ENCODE results near the gene PTGFRN.

Gene PTGFRN

DNA sequence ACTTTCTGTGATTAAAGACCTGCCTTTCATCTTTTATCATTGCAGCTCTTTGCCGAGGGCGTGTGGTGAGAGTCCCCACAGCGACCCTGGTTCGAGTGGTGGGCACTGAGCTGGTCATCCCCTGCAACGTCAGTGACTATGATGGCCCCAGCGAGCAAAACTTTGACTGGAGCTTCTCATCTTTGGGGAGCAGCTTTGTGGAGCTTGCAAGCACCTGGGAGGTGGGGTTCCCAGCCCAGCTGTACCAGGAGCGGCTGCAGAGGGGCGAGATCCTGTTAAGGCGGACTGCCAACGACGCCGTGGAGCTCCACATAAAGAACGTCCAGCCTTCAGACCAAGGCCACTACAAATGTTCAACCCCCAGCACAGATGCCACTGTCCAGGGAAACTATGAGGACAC, 32.0 kb downstream of the PTGFRN start:
- H3K4me3 ChIP-seq (ENCODE audit: low read depth, low read length): no peak overlapping the region

DNA sequence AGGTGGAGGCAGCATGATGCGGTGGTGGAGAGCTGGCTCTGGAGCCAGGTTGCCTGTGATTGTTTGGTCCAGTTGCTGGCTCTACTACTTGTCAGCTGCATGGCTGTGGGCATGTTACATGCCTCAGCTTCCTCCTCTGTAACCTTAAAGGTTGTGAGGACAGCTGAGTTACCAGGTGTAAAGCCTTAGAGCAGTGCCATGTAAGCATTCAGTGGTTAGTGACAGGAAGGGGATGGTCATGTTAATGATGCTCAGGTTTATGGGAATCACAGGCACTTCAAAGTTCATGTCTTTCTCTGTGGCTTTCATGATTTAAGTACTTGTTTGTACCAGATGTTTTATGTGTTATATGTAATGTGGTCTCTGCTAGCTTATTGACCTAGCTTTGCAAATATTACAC, 32.6 kb downstream of the PTGFRN start:
- H3K4me3 ChIP-seq (ENCODE audit: low read depth, low read length): no peak overlapping the region

DNA sequence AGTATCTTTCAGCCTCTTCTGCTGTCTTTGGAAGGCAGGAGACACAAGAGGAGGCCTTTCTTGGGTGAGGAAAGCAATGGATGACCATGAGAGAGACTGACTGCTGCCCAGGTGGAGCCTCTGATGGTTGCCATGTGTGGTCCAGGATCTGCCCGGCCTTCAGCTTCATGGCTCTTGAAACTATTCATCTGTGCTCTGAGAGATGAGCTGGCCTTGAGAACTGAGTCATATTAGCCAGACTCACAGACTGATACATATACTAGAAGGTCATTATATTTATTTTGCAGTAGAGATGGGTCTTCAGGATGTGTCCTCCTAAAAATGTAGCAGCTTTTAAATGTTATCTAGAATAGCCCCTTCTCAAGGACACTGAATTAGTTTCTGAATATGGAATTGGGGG, 33.7 kb downstream of the PTGFRN start:
- no peak overlapping the region for H3K4me3 ChIP-seq (ENCODE audit: low read depth, low read length)

DNA sequence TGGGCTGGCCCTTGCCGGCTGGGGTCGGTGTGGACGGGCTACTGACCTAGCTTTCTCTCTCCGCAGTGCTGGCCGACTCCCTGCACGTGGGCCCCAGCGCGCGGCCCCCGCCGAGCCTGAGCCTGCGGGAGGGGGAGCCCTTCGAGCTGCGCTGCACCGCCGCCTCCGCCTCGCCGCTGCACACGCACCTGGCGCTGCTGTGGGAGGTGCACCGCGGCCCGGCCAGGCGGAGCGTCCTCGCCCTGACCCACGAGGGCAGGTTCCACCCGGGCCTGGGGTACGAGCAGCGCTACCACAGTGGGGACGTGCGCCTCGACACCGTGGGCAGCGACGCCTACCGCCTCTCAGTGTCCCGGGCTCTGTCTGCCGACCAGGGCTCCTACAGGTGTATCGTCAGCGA, 34.9 kb downstream of the PTGFRN start:
- H3K4me3 ChIP-seq (ENCODE audit: low read depth, low read length): no peak overlapping the region

- H3K4me3 ChIP-seq (ENCODE audit: low read depth, low read length): no peak overlapping the region
Observed at GRCh38 chr1:116945421-116945820, 35.7 kb downstream of the PTGFRN start.

GRCh38 chr1:116945996-116946395, 36.3 kb downstream of the PTGFRN start:
- no peak overlapping the region for H3K4me3 ChIP-seq (ENCODE audit: low read depth, low read length)

DNA sequence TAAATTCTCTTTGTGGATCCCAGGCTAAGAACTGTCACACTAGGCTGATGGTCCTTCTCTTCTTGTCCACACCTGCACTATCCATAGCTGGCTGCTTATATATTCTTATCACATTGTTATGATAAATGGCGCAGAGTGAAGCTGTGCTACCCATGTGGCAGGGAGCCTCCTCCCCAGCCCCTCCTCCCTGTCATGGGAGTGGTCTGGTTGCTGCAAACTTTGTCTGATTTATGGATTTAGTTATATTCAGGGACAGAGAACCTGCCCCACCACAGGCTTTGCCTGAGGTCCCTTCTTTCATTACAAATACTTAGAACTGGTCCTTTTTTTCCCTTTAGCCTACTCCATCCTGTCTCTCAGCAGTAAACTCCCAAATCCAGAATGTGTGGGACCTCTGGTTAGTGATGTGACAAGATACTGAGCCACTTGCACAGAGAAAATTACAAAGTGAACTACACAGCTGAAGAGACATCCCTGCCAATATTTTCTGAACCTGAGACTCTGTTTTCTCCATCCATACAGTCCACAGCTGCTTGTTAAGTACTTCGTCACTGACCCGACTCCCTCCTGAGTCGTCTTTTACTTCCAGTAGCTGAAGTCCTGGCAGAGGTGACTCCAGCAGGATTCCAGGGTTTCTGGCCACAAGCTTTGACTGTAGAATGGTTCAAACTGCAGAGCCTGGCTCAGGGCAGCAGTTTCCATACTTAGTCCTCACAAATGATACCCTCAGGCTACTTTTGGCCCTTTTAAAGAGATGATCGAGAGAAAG, 37.6 kb downstream of the PTGFRN start:
- H3K4me3 ChIP-seq (ENCODE audit: low read depth, low read length): no peak overlapping the region

DNA sequence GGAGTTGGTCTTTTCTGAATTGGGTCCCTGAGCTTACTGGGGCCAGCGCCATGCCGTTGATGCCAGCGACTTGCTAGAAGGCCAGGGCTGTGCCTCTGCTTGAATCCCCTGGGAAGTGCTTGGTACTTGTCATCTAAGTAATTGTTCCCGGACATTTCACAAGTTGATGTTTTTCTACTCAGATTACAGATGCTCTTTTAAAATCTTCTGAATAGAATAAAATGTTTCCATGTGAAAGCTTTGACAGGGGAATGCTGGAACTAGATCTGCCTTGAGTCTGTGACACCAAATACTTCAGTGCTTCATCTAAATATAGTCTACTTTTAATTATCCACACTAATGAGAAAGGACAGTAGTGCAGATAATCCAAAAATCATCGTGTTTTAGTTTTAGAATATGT, 38.3 kb downstream of the PTGFRN start:
- no peak overlapping the region for H3K4me3 ChIP-seq (ENCODE audit: low read depth, low read length)

GRCh38 chr1:116948642-116949041, 38.9 kb downstream of the PTGFRN start:
- H3K4me3 ChIP-seq (ENCODE audit: low read depth, low read length): no peak overlapping the region

DNA sequence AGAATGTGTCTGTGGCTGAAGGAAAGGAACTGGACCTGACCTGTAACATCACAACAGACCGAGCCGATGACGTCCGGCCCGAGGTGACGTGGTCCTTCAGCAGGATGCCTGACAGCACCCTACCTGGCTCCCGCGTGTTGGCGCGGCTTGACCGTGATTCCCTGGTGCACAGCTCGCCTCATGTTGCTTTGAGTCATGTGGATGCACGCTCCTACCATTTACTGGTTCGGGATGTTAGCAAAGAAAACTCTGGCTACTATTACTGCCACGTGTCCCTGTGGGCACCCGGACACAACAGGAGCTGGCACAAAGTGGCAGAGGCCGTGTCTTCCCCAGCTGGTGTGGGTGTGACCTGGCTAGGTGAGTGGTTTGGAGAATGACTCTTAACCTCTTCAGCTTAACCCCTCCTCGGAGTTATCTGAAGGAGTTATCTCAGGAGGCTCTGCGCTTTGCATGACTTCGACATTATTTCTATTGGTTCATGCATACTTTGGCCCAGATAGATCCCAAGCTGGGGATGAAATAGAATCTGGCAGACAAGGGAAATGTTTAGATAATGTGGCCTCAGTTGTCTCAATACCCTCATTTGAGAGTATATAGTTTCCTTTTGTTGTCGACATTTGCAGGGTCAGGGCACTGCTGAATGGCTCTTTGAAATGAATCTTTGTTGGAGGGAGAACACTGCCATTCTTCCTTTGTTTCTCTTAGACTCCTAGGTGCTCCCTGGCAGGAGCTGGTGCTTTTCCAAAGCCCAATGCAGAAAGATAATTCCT, 39.7 kb downstream of the PTGFRN start:
- no peak overlapping the region for H3K4me3 ChIP-seq (ENCODE audit: low read depth, low read length)

DNA sequence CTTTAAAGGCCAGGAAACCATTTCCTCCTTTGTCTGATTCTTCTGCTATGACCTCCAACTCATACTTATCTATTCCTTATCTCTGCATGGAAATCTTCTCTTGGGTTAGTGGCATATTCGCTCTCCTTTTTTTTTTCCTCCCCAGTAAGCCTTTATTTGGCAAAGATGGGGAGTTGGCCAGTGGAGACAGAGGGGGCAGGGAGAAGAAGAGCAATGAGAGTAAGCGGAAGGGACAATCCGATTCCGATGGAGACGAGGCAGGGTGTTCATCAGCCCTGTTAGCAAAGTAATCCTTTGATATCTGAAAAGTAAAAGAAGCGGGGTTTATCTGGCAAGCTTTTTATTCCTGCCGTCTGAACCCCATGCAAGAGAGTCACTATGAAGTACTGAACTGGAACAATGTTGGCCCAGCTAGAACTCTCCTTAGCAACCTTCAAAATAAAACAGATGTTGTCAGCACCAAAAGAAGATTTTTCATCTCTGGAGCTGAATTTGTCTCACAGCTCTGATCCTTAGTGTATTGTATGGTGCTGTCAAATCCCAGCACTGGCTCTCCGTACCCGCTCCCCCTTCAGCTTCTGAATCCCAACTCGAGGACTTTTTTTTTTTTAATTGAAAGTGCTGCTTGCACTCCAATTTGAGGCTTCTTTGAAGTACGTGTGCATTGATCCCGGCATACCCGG, 40.9 kb downstream of the PTGFRN start:
- H3K4me3 ChIP-seq (ENCODE audit: low read depth, low read length): no peak overlapping the region

GRCh38 chr1:116951200-116951935, 41.7 kb downstream of the PTGFRN start:
- H3K4me3 ChIP-seq (ENCODE audit: low read depth, low read length): no peak overlapping the region

DNA sequence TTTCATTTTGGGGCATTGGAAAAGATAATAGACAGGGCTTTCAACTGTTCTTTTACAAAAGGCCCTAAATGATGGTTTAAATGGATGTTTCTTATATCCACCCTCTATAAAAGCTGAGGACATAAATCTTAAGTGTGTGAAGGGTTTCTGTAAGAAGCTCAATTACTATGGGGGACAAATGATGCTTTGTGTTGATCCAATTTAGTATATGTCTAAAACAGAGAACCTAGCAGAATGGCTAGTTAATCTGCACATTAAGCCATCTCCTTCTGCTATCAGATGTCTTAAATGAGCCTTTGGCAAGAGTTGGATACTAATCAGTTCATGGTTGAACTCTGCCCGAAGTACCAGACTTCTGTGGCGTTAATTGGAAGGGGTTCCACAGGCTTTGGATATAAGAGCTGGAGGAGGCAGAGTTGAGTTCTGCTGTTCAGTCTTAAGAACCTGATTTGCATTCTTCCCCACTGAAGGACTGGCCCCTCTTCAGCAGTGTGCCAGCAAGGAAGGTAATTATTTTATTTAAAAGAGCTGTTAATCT, 43.1 kb downstream of the PTGFRN start:
- no peak overlapping the region for H3K4me3 ChIP-seq (ENCODE audit: low read depth, low read length)

DNA sequence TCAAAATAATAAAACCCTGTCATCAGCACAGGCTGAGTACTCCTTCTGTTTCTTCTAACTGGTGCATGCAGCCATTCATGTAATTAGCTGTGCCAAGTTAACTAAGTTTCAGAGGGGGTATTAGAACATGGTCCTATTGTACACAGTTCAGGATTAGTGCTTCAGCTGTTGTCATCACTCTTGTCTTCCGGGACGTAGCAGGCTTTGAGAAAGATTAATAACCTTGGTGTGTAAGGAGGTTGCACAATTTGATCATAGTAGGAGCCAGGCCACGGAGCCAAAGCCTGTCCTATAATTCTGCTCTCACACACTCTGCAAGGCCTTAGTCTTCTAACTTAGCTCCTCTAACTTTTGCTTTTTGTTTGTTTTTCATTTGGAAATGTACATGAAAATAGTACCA, 44.7 kb downstream of the PTGFRN start:
- no peak overlapping the region for H3K4me3 ChIP-seq (ENCODE audit: low read depth, low read length)

- H3K4me3 ChIP-seq (ENCODE audit: low read depth, low read length): no peak overlapping the region
Observed at GRCh38 chr1:116956378-116956777, 46.7 kb downstream of the PTGFRN start.

DNA sequence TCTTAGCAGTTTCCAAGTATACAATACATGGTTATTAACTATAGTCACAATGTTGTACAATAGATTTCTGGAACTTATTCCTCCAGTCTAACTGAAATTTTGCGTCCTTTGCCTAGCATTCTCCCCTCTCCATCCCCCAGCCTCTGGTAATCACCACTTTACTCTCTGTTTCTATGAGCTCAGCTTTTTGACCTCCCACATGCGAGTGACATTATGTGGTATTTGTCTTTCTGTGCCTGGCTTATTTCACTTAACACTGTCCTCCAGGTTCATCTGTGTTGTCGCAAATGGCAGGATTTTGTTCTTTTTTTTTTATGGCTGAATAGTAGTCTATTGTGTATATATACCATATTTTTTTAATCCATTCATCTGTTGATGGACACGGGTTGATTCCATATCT, 47.9 kb downstream of the PTGFRN start:
- H3K4me3 ChIP-seq (ENCODE audit: low read depth, low read length): no peak overlapping the region

DNA sequence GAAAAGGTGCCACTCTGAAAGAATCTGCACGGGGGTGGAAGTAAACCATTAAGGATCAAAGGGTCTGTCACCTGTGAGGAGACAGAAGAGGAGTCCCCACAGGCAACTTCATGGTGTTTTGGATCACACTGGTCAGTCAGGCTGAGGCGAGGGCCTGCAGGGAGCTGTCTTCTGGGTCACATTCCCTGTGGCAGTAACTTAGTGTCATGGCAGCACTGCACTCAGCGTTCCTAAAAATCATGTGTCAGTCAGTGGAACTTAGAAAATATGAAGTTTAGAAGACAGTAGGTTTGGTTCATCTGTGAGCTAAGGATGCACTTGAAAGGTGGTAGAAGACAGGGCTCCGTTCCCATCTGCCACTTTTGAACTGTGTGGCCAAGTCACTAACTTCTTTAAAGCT, 48.4 kb downstream of the PTGFRN start:
- no peak overlapping the region for H3K4me3 ChIP-seq (ENCODE audit: low read depth, low read length)

DNA sequence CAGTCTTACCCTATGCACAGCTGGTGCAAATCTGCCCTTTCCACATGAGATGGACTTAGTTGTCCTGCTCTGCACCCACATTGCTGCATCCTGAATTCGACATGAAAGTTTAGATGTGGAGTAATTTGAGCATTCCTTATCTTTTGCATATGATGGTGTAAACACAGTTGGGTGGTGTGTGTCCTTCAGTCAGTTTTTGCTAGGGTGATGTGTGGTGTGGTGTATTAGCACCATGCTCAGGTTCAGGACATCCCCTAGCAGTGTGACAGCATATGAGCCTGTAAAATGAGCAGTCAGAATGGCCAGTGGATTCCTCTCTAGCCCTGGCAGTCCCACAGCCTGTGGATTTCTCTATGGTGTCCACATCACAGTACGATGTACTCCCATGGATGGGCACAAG, 49.3 kb downstream of the PTGFRN start:
- no peak overlapping the region for H3K4me3 ChIP-seq (ENCODE audit: low read depth, low read length)

DNA sequence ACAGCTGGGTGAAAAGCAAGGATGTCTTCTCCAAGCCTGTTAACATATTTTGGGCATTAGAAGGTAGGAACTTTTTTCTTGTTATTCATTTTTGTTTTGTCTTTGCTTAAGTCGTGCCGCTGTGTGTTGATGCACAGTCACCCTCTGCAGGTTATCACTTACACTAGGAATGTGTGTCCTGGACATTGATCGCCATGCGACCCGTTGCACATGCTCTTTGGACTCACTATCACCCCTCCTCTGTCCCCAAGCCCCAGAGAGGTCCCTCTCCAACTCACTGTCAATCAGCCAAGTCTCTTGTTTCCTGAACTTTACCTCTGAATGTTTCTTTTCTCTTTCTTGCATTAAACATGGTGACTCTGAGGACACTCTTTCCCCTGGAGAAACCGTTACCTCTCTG, 51.9 kb downstream of the PTGFRN start:
- H3K4me3 ChIP-seq (ENCODE audit: low read depth, low read length): no peak overlapping the region

DNA sequence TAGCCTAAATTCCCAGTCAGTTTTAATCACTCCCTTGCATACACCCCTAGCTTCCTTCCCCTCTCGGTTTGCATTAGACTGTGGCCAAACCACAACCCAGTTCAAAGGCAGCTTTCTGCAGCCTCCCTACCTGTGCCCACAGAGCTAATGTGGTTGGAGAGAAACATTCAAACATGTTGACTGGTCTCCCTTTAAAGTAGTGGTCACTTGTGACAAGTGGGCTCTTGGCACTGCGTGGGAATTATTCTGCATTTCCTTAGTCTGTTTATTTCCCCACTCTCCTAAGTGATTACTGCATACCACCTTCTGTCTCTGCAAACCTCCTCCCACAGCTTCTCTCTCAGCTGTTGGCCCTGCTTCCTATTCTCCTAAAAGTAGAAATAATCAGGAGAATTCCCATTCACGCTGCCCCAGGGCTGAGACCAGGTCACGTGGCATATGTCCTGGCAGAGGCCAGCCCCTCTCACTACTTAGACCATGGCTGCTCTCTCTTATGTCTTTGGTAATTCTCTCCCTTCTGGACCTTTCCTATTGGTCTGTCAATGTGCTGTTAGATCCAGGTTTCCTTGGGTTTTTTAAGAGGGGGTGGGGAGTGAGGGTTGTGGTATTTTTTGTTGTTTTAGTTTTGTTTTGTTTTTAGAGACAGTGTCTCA, 53.4 kb downstream of the PTGFRN start:
- H3K4me3 ChIP-seq (ENCODE audit: low read depth, low read length): no peak overlapping the region
